Hepatocyte (in vitro differentiated cells): Measurements from ENCODE around the gene FTMT. TPM values are rescaled to one million over a fixed set of nuclear protein-coding genes. Genes with fewer than 3 reads are reported as not detected.

Experiments
- DNase-seq: peaks from one replicate; pipeline ENCODE4 v3.0.0-alpha.2; 2016; ENCODE audit warnings: low spot score
- H2AFZ ChIP-seq: fragments of 200-600 bp; sonication (generic); 2 replicates; pipeline ENCODE4 v1.6.0; 2016; ENCODE audit warnings: antibody characterized with exemption, mild to moderate bottlenecking
- H3K27ac ChIP-seq: fragments of 200-600 bp; sonication (generic); 2 replicates; pipeline ENCODE4 v1.5.1; 2016; ENCODE audit warnings: mild to moderate bottlenecking
- H3K27me3 ChIP-seq: fragments of 200-600 bp; sonication (generic); 2 replicates; pipeline ENCODE4 v1.6.1; 2016
- H3K36me3 ChIP-seq: fragments of 200-600 bp; sonication (generic); replicated peaks from 2 replicates; pipeline ENCODE4 v1.5.1; 2016; ENCODE audit warnings: low read depth; ENCODE audit not compliant: insufficient read depth
- H3K4me1 ChIP-seq: fragments of 200-600 bp; sonication (generic); 2 replicates; pipeline ENCODE4 v1.5.1; 2016; ENCODE audit warnings: mild to moderate bottlenecking, moderate library complexity; ENCODE audit not compliant: insufficient read depth
- H3K4me2 ChIP-seq: fragments of 200-600 bp; sonication (generic); 2 replicates; pipeline ENCODE4 v1.6.0; 2016
- H3K4me3 ChIP-seq: fragments of 200-600 bp; sonication (generic); 2 replicates; pipeline ENCODE4 v1.5.1; 2016; ENCODE audit warnings: mild to moderate bottlenecking
- H3K79me2 ChIP-seq: fragments of 200-600 bp; sonication (generic); 2 replicates; pipeline ENCODE4 v1.6.0; 2017; ENCODE audit warnings: mild to moderate bottlenecking
- H3K9me2 ChIP-seq: fragments of 200-600 bp; sonication (generic); replicated peaks from 2 replicates; pipeline ENCODE4 v1.6.0; 2017; ENCODE audit warnings: mild to moderate bottlenecking; ENCODE audit not compliant: insufficient read depth
- H3K9me3 ChIP-seq: fragments of 200-600 bp; sonication (generic); 2 replicates; pipeline ENCODE4 v1.5.1; 2016; ENCODE audit warnings: low read depth, mild to moderate bottlenecking
- H4K20me1 ChIP-seq: fragments of 200-600 bp; sonication (generic); 2 replicates; pipeline ENCODE4 v1.6.0; 2016; ENCODE audit warnings: mild to moderate bottlenecking; ENCODE audit not compliant: insufficient read depth, poor library complexity, severe bottlenecking
- EZH2 ChIP-seq: fragments of 200-600 bp; sonication (generic); IDR thresholded peaks from 2 replicates; pipeline ENCODE4 v1.6.1; 2016; ENCODE audit warnings: antibody characterized with exemption, mild to moderate bottlenecking, borderline replicate concordance
- EZH2phosphoT487 ChIP-seq: fragments of 200-600 bp; sonication (generic); IDR thresholded peaks from one replicate; pipeline ENCODE4 v1.6.1; 2018; ENCODE audit warnings: antibody characterized with exemption, mild to moderate bottlenecking, low read depth, moderate library complexity; ENCODE audit not compliant: unreplicated experiment, severe bottlenecking
- WGBS: methylation state at CpG from one replicate; pipeline ENCODE4 v1.1.6; 2016; ENCODE audit warnings: low lambda C conversion rate; ENCODE audit errors: missing lambda C conversion rate; 5-methylcytosine and 5-hydroxymethylcytosine counted together
- polyA plus RNA-seq: library from polyadenylated mRNA; unstranded; fragments of >200 nt; fragmentation: Nextera tagmentation; extraction: Ambion mirVana; gene quantifications from 2 replicates; pipeline ENCODE4 v1.2.1, GENCODE V29; 2016
- total RNA-seq: library from RNA; depleted of rRNA; stranded (reverse); fragments of >200 nt; gene quantifications from 2 replicates; pipeline ENCODE4 v1.2.3, GENCODE V29; 2014
- TF ChIP-seq, protein P1 (sequence below): fragments of 200-600 bp; sonication (generic); IDR thresholded peaks from 2 replicates; pipeline ENCODE4 v1.5.1; 2016; ENCODE audit warnings: antibody characterized with exemption, mild to moderate bottlenecking; ENCODE audit not compliant: poor library complexity

The FTMT gene
- total and polyA plus RNA-seq, 2 experiments from 2014 or later: not detected

DNA sequence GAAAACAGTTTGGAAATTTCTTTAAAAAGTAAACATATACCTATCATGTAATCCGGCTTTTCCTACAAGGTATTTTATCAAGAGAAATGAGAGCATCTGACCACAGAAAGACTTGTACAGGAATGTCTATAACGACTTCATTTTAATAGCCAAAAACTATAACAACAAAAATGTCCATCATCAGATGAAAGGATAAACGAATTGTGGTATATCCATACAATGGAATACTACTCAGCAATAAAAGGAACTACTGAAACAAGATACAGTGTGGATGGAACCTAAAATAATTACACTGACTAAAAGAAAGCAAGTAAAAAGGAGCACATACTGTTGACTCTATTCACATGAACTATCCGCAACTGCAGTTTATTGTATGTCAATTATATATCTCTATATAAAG, 1.4 kb upstream of the FTMT start:
- Histone ChIP-seq H3K36me3 (no peaks in the 10 kb centered on the region), H3K4me1 (no peaks in the 10 kb centered on the region), H3K9me2 (no peaks in the 10 kb centered on the region), H2AFZ (no peak overlapping the region), H3K4me3 (no peak overlapping the region), H3K27me3 (no peaks in the 10 kb centered on the region), H3K27ac (no peak overlapping the region), H3K79me2 (no peaks in the 10 kb centered on the region), H3K9me3 (no peaks in the 10 kb centered on the region), H3K4me2 (no peak overlapping the region), H4K20me1 (no peaks in the 10 kb centered on the region)
- 81% methylated on average over 4 of the region's 4 CpGs for WGBS
- DNase-seq: no peak
- TF ChIP-seq EZH2: no peak
- TF ChIP-seq, protein P1, sequence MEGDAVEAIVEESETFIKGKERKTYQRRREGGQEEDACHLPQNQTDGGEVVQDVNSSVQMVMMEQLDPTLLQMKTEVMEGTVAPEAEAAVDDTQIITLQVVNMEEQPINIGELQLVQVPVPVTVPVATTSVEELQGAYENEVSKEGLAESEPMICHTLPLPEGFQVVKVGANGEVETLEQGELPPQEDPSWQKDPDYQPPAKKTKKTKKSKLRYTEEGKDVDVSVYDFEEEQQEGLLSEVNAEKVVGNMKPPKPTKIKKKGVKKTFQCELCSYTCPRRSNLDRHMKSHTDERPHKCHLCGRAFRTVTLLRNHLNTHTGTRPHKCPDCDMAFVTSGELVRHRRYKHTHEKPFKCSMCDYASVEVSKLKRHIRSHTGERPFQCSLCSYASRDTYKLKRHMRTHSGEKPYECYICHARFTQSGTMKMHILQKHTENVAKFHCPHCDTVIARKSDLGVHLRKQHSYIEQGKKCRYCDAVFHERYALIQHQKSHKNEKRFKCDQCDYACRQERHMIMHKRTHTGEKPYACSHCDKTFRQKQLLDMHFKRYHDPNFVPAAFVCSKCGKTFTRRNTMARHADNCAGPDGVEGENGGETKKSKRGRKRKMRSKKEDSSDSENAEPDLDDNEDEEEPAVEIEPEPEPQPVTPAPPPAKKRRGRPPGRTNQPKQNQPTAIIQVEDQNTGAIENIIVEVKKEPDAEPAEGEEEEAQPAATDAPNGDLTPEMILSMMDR: no peak
- TF ChIP-seq EZH2phosphoT487: no peak

DNA sequence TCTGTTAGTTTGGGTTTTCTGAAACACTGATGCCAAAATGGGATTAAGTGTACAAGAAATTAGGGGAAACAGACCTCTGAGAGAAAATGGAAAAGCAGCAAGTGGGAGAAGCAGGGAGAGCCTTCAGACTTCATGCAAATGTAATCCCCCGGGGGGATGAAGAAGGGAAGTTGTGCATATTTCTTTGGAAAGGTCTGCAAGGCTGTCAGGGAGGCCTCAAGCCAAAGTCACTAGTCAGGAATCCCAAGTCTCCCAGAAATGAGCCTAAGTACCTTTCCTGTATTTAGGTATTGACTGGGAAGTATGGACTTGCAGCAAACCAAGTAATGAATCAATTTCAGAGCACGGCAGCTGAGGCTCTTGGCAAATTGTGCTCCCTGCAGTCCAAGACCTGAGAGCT, 2.2 kb downstream of the FTMT start:
- Histone ChIP-seq H3K4me2 (no peak overlapping the region), H3K79me2 (no peaks in the 10 kb centered on the region), H2AFZ (no peak overlapping the region), H4K20me1 (no peaks in the 10 kb centered on the region), H3K27me3 (no peaks in the 10 kb centered on the region), H3K9me3 (no peaks in the 10 kb centered on the region), H3K9me2 (no peaks in the 10 kb centered on the region), H3K4me3 (no peak overlapping the region), H3K4me1 (no peaks in the 10 kb centered on the region), H3K36me3 (no peaks in the 10 kb centered on the region), H3K27ac (no peak overlapping the region)
- no peak for TF ChIP-seq EZH2
- TF ChIP-seq EZH2phosphoT487: no peak
- TF ChIP-seq, protein P1: no peak
- no peak for DNase-seq
- 49% methylated on average over 2 of the region's 2 CpGs for WGBS

DNA sequence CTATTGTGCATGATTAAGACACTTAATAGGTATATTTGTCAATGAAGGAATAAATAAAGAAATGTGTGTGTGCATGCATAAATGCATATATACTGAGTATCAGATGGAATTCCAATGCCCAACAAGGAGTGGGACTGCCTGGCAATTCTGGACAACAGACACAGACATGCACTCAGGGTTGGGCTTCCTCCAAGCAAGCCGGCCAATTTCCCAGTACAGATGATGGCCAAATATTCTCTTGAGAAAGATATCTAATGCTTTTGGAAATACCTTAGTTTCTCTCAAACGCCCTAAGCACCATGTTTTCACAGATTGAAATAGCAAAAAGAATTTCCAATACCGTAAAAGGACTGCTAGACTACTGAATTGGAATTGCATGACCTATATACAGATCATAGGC, 11.1 kb downstream of the FTMT start:
- DNase-seq: no peak
- Histone ChIP-seq H3K4me1 (no peaks in the 10 kb centered on the region), H3K9me3 (no peaks in the 10 kb centered on the region), H3K27me3 (no peaks in the 10 kb centered on the region), H3K36me3 (no peaks in the 10 kb centered on the region), H3K79me2 (no peaks in the 10 kb centered on the region), H4K20me1 (no peaks in the 10 kb centered on the region), H3K27ac (no peak overlapping the region), H2AFZ (no peak overlapping the region), H3K9me2 (no peaks in the 10 kb centered on the region), H3K4me2 (no peak overlapping the region), H3K4me3 (no peak overlapping the region)
- WGBS: 86% methylated on average over 3 of the region's 3 CpGs
- TF ChIP-seq, protein P1: no peak
- TF ChIP-seq EZH2phosphoT487: no peak
- no peak for TF ChIP-seq EZH2

DNA sequence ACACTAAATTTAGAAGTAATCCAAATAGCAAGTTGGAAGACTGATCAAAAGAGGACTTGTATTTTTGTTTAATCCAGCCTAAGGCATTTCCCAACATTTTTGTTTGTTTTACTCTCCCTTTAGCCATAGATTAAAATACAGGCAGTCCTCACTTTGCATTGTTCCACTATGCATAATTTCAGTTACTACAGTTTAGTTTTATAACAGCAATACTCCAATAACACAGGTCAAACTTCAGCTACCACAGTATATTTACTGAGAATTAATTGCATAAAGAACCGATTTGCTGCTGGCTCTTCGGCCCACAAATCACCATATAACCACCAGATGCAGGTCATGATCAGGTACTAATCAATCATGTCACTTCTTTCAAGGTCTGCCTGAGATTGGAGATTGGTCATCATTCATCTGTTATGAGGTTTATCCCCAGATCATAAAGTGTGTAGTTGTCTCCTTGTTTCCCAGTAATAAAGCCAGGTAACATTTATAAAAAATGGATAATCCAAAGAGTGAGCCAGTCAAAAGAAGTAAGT, 12.1 kb downstream of the FTMT start:
- Histone ChIP-seq H3K4me1 (no peaks in the 10 kb centered on the region), H3K36me3 (no peaks in the 10 kb centered on the region), H3K4me3 (no peak overlapping the region), H3K9me2 (no peaks in the 10 kb centered on the region), H3K27ac (no peak overlapping the region), H4K20me1 (no peaks in the 10 kb centered on the region), H3K4me2 (no peak overlapping the region), H3K27me3 (no peaks in the 10 kb centered on the region), H3K79me2 (no peaks in the 10 kb centered on the region), H3K9me3 (no peaks in the 10 kb centered on the region), H2AFZ (no peak overlapping the region)
- no peak for TF ChIP-seq EZH2
- no peak for TF ChIP-seq EZH2phosphoT487
- TF ChIP-seq, protein P1: no peak
- WGBS: 77% methylated on average over 2 of the region's 2 CpGs
- DNase-seq: no peak
